Bone marrow (tissue), 2 donors: Measurements from ENCODE around the gene IFI6.
"Not testable (repeated sequence)": the region's sequence is repeated elsewhere in the genome, so short reads cannot be mapped to it uniquely, and the experiment has no call there.

ENCODE experiments used
- DNase-seq, 2 donors: peaks; one replicate each; lab custom pipeline; 2025; lab: John Stamatoyannopoulos, UW

The IFI6 gene

GRCh38 chr1:27628712-27629111, 43.3 kb downstream of the IFI6 start:
- no peak for DNase-seq

GRCh38 chr1:27627733-27628132, 44.3 kb downstream of the IFI6 start:
- not testable (repeated sequence) for DNase-seq

- no peak for DNase-seq
Measured at GRCh38 chr1:27627061-27627460, 44.9 kb downstream of the IFI6 start.

- DNase-seq, result peak in 1 of 2 donors; percentile 51
Measured at GRCh38 chr1:27626031-27626935, 45.7 kb downstream of the IFI6 start.

- no peak for DNase-seq
Measured at GRCh38 chr1:27624467-27625178, 47.4 kb downstream of the IFI6 start.

- DNase-seq, result peak in 1 of 2 donors; percentile 45
Measured at GRCh38 chr1:27623327-27624212, 48.4 kb downstream of the IFI6 start.

- no peak for DNase-seq
Measured at GRCh38 chr1:27622828-27623227, 49.2 kb downstream of the IFI6 start.

GRCh38 chr1:27621051-27621920, 50.7 kb downstream of the IFI6 start:
- DNase-seq, result no peak

GRCh38 chr1:27619782-27620438, 52.1 kb downstream of the IFI6 start:
- not testable (repeated sequence) for DNase-seq

- peak in 1 of 2 donors; percentile 68 for DNase-seq
Measured at GRCh38 chr1:27618341-27619082, 53.5 kb downstream of the IFI6 start.

- DNase-seq, result no peak
Measured at GRCh38 chr1:27617420-27617819, 54.6 kb downstream of the IFI6 start.

GRCh38 chr1:27616441-27616840, 55.6 kb downstream of the IFI6 start:
- no peak for DNase-seq
